Epithelial cell of proximal tubule (primary cell): Measurements from ENCODE around the gene PRPF19. TPM values are rescaled to one million over a fixed set of nuclear protein-coding genes. Genes with fewer than 3 reads are reported as not detected.
A peak's percentile ranks its signal among the peaks of the same experiment; 100 is the strongest.

ENCODE experiments used
- DNase-seq: peaks from one replicate; pipeline ENCODE4 v3.0.0-alpha.2; 2011; ENCODE audit warnings: low read depth
- H3K4me3 ChIP-seq: 2 replicates; pipeline ENCODE4 v1.5.1; 2011; ENCODE audit warnings: low read depth, mild to moderate bottlenecking, low read length
- total RNA-seq: library from RNA; depleted of rRNA; stranded (reverse); fragments of >200 nt; gene quantifications from 2 replicates; pipeline ENCODE4 v1.2.3, GENCODE V29; 2015
- TF ChIP-seq, protein P1 (sequence below): conservative IDR thresholded peaks from 2 replicates; pipeline ENCODE4 v1.5.1; 2012; ENCODE audit warnings: low read depth, mild to moderate bottlenecking, low read length

PRPF19 gene
- total RNA-seq, 1 donor from 2014 or later, result 73.2 TPM

DNA sequence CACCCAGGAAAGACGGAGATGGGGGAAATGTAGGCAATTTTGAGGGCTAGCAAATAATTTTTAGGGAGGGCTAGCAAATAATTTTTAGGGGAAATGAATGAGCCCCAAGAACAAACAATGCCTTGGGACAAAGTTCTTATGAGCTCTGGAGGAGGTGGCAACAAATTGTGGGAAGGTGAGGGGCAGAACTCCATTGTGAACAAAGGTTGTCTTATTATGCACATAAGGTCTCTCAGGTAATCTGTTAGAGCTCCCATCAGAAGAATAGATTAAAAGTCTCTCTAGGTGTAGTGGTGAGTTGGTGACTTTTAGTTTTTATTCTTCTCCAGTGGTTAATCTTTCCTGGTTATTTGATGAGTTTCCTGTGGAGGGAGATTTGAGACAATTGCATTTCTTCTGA, 2.4 kb upstream of the PRPF19 start:
- DNase-seq, result no peak
- TF ChIP-seq, protein P1, sequence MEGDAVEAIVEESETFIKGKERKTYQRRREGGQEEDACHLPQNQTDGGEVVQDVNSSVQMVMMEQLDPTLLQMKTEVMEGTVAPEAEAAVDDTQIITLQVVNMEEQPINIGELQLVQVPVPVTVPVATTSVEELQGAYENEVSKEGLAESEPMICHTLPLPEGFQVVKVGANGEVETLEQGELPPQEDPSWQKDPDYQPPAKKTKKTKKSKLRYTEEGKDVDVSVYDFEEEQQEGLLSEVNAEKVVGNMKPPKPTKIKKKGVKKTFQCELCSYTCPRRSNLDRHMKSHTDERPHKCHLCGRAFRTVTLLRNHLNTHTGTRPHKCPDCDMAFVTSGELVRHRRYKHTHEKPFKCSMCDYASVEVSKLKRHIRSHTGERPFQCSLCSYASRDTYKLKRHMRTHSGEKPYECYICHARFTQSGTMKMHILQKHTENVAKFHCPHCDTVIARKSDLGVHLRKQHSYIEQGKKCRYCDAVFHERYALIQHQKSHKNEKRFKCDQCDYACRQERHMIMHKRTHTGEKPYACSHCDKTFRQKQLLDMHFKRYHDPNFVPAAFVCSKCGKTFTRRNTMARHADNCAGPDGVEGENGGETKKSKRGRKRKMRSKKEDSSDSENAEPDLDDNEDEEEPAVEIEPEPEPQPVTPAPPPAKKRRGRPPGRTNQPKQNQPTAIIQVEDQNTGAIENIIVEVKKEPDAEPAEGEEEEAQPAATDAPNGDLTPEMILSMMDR, result no peak
- no peak overlapping the region for H3K4me3 ChIP-seq

DNA sequence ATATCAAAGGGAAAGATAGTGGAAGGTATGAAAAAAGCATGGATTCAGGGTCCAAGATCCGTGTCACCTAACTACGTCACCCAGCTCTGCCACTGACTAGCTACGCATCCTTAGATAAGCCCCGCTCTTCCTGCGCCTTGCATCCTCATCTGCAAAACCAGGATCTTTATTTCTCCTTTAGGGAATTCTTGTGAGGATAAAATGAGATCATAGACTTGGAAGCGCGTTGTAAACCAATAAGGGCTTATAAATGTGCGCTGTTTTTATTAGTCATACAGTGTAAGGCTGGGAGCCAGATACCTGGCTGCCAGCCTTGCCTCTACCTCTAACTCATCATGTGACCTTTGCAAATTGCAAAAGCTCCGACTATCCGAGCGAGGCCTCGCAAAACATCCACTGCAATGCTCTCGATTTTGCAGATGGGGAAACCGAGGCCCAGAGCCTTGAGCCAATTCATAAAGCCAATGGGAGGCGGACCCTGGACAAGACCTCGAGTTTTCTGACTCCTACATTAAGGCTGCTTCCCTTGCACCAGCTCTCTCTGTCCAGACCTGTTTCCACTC, 753 bp downstream of the PRPF19 start:
- TF ChIP-seq, protein P1, result no peak
- H3K4me3 ChIP-seq, result peak overlapping the region; percentile 66
- no peak for DNase-seq

DNA sequence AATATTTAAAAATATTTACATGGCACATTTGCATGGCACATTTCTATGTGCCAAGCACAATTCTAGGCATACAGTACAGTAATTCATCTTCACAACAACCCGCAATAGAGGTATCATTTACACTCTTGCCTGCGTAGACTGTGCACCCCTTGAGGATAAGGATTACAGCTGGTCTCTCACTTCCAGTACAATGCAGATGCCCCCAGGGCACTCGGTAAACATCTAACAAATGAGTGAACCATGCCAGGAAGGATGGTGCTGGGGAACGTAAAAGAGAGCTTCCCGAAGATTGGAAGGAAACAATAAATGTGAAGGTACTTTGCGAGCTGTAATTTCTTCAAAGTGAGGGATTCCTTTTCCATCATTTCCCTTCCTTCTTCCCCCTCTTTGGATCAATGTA, 1.3 kb downstream of the PRPF19 start:
- DNase-seq, result no peak
- TF ChIP-seq, protein P1, result no peak
- H3K4me3 ChIP-seq, result peak overlapping the region; percentile 66

DNA sequence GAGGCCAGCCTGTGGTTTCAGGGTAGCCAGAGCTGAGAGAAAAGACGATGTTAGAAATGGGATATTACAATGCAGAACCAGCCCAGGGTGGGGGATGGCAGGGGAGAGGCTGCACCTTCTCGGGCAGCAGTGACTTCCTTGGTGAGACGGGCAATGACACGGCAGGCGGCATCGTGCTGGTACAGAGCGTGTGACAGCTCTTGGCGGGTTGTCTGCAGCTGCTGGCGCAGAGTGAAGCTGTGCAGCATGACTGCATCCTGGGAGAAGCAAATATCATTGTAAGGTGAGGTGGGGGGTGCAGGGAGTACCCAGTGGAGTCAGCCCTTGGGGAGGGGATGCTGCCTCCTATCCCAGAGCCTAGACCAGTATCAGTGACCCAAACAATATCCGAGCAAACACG, 3.8 kb downstream of the PRPF19 start:
- DNase-seq, result no peak
- no peak overlapping the region for H3K4me3 ChIP-seq
- TF ChIP-seq, protein P1, result no peak

DNA sequence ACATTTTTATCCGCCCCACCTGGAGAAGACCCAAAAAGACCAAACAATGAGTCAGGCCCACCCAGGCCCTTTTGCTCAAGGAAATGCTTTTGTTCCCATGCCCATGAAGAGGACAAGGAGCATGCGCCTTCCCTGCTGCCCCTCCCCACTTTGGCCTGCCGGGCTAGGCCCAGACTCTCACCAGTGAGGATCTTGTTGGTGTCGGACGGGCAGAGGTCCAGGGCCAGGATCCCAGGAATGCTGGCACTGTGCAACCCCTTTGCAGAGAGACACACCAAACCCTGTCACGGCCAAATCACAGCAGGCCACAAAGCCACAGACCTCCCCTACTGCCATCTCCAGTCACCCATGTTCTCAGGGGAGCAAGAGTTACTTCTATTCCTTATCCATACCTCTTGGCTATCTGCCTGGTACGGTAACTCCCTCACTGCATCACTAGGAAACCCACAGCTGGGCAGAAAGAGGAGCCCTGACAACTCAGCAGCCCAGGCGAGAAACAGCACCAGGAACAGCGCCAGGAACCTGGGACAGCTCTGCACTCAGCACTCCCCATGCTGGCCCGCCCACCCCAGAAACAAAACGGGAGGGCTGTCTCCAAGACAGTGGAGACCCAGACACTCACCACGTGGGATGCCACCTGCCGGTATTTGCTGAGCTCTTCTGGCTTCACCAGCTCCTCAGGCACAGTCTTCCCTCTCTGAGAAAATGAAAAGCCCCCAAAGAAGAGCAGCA, 5.5 kb downstream of the PRPF19 start:
- DNase-seq, result no peak
- no peak overlapping the region for H3K4me3 ChIP-seq
- TF ChIP-seq, protein P1, result no peak

DNA sequence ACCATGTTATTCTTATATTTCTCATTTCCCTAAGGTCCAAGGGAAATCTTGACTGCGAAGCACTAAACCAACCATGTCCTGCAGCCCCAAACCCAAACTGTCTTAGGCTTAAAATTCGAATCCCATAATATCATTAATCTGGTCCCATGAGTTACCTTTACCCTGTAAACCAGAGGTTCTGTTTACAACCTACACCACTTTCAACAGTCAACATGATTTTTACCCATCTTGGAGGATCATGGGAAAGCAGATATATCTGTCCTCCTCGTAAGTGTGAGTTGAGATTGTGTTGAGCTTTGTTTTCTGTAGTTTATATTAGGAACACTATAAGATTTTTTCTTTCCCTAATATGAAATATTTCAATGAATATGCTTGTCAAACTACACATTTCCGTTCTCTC, 6.4 kb downstream of the PRPF19 start:
- H3K4me3 ChIP-seq, result no peak overlapping the region
- TF ChIP-seq, protein P1, result no peak
- DNase-seq, result no peak
